SK-N-SH treated with all-trans-retinoic acid at 6 μM for 48 hours (cell line): ENCODE results near the gene ABI1.

Source experiments
- ATAC-seq: fragments of 200-7000 bp; cut with Tn5 transposase; 3 replicates; pipeline ENCODE4 v1.9.1; 2020; ENCODE audit warnings: mild to moderate bottlenecking, moderate library complexity
- ARNTL ChIP-seq: fragments of 450-650 bp; formaldehyde crosslinking; IDR thresholded peaks from 2 replicates; pipeline ENCODE4 v1.5.0; 2020; ENCODE audit warnings: low read depth, mild to moderate bottlenecking, moderate library complexity, borderline replicate concordance
- CREB5 ChIP-seq: fragments of 250-450 bp; sonication (Bioruptor Pico); IDR thresholded peaks from 2 replicates; pipeline ENCODE4 v1.5.1; 2020; ENCODE audit warnings: low read depth, mild to moderate bottlenecking, moderate library complexity
- CSDC2 ChIP-seq: fragments of 250-450 bp; sonication (Bioruptor Pico); IDR thresholded peaks from 2 replicates; pipeline ENCODE4 v1.5.0; 2020; ENCODE audit warnings: mild to moderate bottlenecking, moderate library complexity
- CSRNP3 ChIP-seq: fragments of 250-450 bp; sonication (Bioruptor Pico); IDR thresholded peaks from 2 replicates; pipeline ENCODE4 v1.5.1; 2021; ENCODE audit warnings: mild to moderate bottlenecking, moderate library complexity
- ESRRG ChIP-seq: fragments of 250-450 bp; sonication (Bioruptor Pico); IDR thresholded peaks from 2 replicates; pipeline ENCODE4 v1.6.1; 2021; ENCODE audit warnings: mild to moderate bottlenecking
- GLIS3 ChIP-seq: fragments of 250-450 bp; sonication (Bioruptor Pico); IDR thresholded peaks from 2 replicates; pipeline ENCODE4 v1.5.0; 2020; ENCODE audit warnings: mild to moderate bottlenecking, moderate library complexity
- OSR1 ChIP-seq: fragments of 250-450 bp; sonication (Bioruptor Pico); IDR thresholded peaks from 2 replicates; pipeline ENCODE4 v1.8.0; 2022; ENCODE audit warnings: moderate library complexity, mild to moderate bottlenecking, inconsistent platforms
- PPARA ChIP-seq: fragments of 250-450 bp; sonication (Bioruptor Pico); IDR thresholded peaks from 2 replicates; pipeline ENCODE4 v1.5.0; 2020; ENCODE audit warnings: mild to moderate bottlenecking, borderline replicate concordance
- RARB ChIP-seq: fragments of 250-450 bp; sonication (Bioruptor Pico); IDR thresholded peaks from 2 replicates; pipeline ENCODE4 v1.8.0; 2021; ENCODE audit warnings: mild to moderate bottlenecking, moderate library complexity
- TCF4 ChIP-seq: fragments of 250-450 bp; sonication (Bioruptor Pico); IDR thresholded peaks from 2 replicates; pipeline ENCODE4 v1.8.0; 2021; ENCODE audit warnings: mild to moderate bottlenecking, moderate library complexity, borderline replicate concordance
- TOX ChIP-seq: fragments of 250-450 bp; sonication (Bioruptor Pico); IDR thresholded peaks from 2 replicates; pipeline ENCODE4 v1.8.0; 2021; ENCODE audit warnings: mild to moderate bottlenecking, moderate library complexity, borderline replicate concordance
- ZC3H10 ChIP-seq: fragments of 250-450 bp; sonication (Bioruptor Pico); IDR thresholded peaks from 2 replicates; pipeline ENCODE4 v1.5.1; 2021; ENCODE audit warnings: mild to moderate bottlenecking, moderate library complexity
- ZFP3 ChIP-seq: fragments of 250-450 bp; sonication (Bioruptor Pico); IDR thresholded peaks from 2 replicates; pipeline ENCODE4 v1.5.0; 2020; ENCODE audit warnings: mild to moderate bottlenecking, moderate library complexity
- ZFP30 ChIP-seq: fragments of 450-650 bp; formaldehyde crosslinking; IDR thresholded peaks from 2 replicates; pipeline ENCODE4 v1.5.0; 2022; ENCODE audit warnings: mild to moderate bottlenecking, moderate library complexity
- ZNF565 ChIP-seq: fragments of 450-650 bp; formaldehyde crosslinking; conservative IDR thresholded peaks from 2 replicates; pipeline ENCODE4 v1.5.0; 2020; ENCODE audit warnings: low read depth, mild to moderate bottlenecking, moderate library complexity
- ZNF70 ChIP-seq: fragments of 450-650 bp; formaldehyde crosslinking; IDR thresholded peaks from 2 replicates; pipeline ENCODE4 v1.5.0; 2020; ENCODE audit warnings: mild to moderate bottlenecking, moderate library complexity
- ZNF8 ChIP-seq: fragments of 450-650 bp; formaldehyde crosslinking; IDR thresholded peaks from 2 replicates; pipeline ENCODE4 v1.5.0; 2020; ENCODE audit warnings: mild to moderate bottlenecking, moderate library complexity
- TF ChIP-seq, protein P1 (sequence below): fragments of 250-450 bp; sonication (Bioruptor Pico); IDR thresholded peaks from 2 replicates; pipeline ENCODE4 v1.5.0; 2020; ENCODE audit warnings: mild to moderate bottlenecking, moderate library complexity
- TF ChIP-seq, protein P2 (sequence below): fragments of 250-450 bp; sonication (Bioruptor Pico); IDR thresholded peaks from 2 replicates; pipeline ENCODE4 v1.8.0; 2021; ENCODE audit warnings: low read depth, mild to moderate bottlenecking, moderate library complexity, borderline replicate concordance

Gene ABI1

DNA sequence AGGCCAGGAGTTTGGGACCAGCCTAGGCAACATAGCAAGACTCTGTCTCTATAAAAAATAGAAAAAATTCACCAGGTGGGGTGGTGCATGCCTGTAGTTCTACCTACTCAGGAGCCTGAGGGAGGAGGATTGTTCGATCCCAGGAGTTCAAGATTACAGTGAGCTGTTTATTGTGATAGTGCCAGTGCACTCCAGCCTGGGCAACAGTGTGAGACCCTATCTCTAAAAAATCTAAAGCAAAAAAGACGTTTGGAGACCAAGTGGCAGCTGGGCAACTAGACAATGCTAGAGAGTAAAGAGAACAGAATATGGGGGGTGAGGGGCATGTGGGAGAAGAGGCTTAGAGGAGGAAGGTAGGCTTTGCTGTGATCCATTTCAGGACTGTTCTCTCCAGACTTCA lies 161.8 kb downstream of the ABI1 start:
- no peak for ATAC-seq
- TF ChIP-seq, protein P1, sequence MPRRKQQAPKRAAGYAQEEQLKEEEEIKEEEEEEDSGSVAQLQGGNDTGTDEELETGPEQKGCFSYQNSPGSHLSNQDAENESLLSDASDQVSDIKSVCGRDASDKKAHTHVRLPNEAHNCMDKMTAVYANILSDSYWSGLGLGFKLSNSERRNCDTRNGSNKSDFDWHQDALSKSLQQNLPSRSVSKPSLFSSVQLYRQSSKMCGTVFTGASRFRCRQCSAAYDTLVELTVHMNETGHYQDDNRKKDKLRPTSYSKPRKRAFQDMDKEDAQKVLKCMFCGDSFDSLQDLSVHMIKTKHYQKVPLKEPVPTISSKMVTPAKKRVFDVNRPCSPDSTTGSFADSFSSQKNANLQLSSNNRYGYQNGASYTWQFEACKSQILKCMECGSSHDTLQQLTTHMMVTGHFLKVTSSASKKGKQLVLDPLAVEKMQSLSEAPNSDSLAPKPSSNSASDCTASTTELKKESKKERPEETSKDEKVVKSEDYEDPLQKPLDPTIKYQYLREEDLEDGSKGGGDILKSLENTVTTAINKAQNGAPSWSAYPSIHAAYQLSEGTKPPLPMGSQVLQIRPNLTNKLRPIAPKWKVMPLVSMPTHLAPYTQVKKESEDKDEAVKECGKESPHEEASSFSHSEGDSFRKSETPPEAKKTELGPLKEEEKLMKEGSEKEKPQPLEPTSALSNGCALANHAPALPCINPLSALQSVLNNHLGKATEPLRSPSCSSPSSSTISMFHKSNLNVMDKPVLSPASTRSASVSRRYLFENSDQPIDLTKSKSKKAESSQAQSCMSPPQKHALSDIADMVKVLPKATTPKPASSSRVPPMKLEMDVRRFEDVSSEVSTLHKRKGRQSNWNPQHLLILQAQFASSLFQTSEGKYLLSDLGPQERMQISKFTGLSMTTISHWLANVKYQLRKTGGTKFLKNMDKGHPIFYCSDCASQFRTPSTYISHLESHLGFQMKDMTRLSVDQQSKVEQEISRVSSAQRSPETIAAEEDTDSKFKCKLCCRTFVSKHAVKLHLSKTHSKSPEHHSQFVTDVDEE (CRISPR knock-in tag) = no peak
- no peak for TF ChIP-seq ZFP3 (CRISPR knock-in tag)
- TF ChIP-seq ZNF70 (CRISPR knock-in tag) = no peak
- no peak for TF ChIP-seq ZC3H10
- TF ChIP-seq ZNF565 (CRISPR knock-in tag) = no peak
- TF ChIP-seq, protein P2, sequence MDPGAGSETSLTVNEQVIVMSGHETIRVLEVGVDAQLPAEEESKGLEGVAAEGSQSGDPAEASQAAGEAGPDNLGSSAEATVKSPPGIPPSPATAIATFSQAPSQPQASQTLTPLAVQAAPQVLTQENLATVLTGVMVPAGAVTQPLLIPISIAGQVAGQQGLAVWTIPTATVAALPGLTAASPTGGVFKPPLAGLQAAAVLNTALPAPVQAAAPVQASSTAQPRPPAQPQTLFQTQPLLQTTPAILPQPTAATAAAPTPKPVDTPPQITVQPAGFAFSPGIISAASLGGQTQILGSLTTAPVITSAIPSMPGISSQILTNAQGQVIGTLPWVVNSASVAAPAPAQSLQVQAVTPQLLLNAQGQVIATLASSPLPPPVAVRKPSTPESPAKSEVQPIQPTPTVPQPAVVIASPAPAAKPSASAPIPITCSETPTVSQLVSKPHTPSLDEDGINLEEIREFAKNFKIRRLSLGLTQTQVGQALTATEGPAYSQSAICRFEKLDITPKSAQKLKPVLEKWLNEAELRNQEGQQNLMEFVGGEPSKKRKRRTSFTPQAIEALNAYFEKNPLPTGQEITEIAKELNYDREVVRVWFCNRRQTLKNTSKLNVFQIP = no peak
- no peak for TF ChIP-seq ESRRG
- no peak for TF ChIP-seq PPARA (CRISPR knock-in tag)

GRCh38 chr10:26697922-26698608 lies 162.7 kb downstream of the ABI1 start:
- TF ChIP-seq ZNF70 (CRISPR knock-in tag) (no peak), ZFP3 (CRISPR knock-in tag) (no peak), CSDC2 (no peak), ZC3H10 (no peak), ZNF565 (CRISPR knock-in tag) (no peak), ZNF8 (CRISPR knock-in tag) (no peak), CSRNP3 (CRISPR knock-in tag) (no peak), PPARA (CRISPR knock-in tag) (no peak), RARB (no peak), ZFP30 (CRISPR knock-in tag) (no peak), ESRRG (no peak), TOX (CRISPR knock-in tag) (no peak), OSR1 (no peak), TCF4 (CRISPR knock-in tag) (no peak), ARNTL (no peak), CREB5 (CRISPR knock-in tag) (no peak), GLIS3 (CRISPR knock-in tag) (no peak)
- TF ChIP-seq, protein P1 (CRISPR knock-in tag) = no peak
- TF ChIP-seq, protein P2 = no peak
- TF ChIP-seq, all 23 proteins: peak for 0
- peak; percentile 15 for ATAC-seq
